Activated CD8-positive, alpha-beta memory T cell treated with anti-CD3 and anti-CD28 coated beads, Interleukin-2, amount 10 ng/mL, durations not matched to agents 7 days and 5 days (primary cell): ENCODE measurements around the gene GMNC. TPM values are rescaled to one million over a fixed set of nuclear protein-coding genes. Genes with fewer than 3 reads are reported as not detected.

ENCODE experiments used
- ATAC-seq: fragments of 150-1000 bp; cut with Tn5 transposase; one replicate; pipeline ENCODE4 v1.10.0; 2021; ENCODE audit warnings: moderate library complexity
- CTCF ChIA-PET: fragments of 350-600 bp; sonication (Branson Sonifier 250); formaldehyde crosslinking; loops from one replicate; lab custom pipeline; 2021; ENCODE audit warnings: antibody characterized with exemption; lab: Charles Lee
- DNase-seq: peaks from one replicate; pipeline ENCODE4 v3.0.0-alpha.2; 2020
- H3K27ac Mint-ChIP-seq: one replicate; pipeline ENCODE4 v1.8.0; 2021; ENCODE audit warnings: mild to moderate bottlenecking, mixed read lengths
- H3K27me3 Mint-ChIP-seq: one replicate; pipeline ENCODE4 v1.8.0; 2021; ENCODE audit warnings: mixed read lengths
- H3K36me3 Mint-ChIP-seq: one replicate; pipeline ENCODE4 v1.8.0; 2021; ENCODE audit warnings: mild to moderate bottlenecking, mixed read lengths
- H3K4me1 Mint-ChIP-seq: one replicate; pipeline ENCODE4 v1.8.0; 2021; ENCODE audit warnings: mixed read lengths
- H3K4me3 Mint-ChIP-seq: one replicate; pipeline ENCODE4 v1.8.0; 2021; ENCODE audit warnings: mild to moderate bottlenecking, moderate library complexity, mixed read lengths
- H3K9me3 Mint-ChIP-seq: one replicate; pipeline ENCODE4 v1.8.0; 2022; ENCODE audit warnings: low read depth, mixed read lengths
- total RNA-seq, 2 experiments: library from RNA; stranded (reverse); gene quantifications; one replicate each; pipeline ENCODE4 v1.2.3, GENCODE V29; 2021

The GMNC gene
- total RNA-seq, 2 experiments from 2014 or later, result not detected

- Mint-ChIP-seq H3K27ac (no peak overlapping the region), H3K36me3 (no peaks in the 10 kb centered on the region), H3K27me3 (no peaks in the 10 kb centered on the region), H3K4me1 (no peaks in the 10 kb centered on the region), H3K9me3 (peaks cover 2% of the 10 kb centered on the region), H3K4me3 (no peak overlapping the region)
- no peak for ATAC-seq
- no peak for DNase-seq
- CTCF ChIA-PET, result no interaction called here
Observed at GRCh38 chr3:190826018-190826417, 36.5 kb downstream of the GMNC start.

DNA sequence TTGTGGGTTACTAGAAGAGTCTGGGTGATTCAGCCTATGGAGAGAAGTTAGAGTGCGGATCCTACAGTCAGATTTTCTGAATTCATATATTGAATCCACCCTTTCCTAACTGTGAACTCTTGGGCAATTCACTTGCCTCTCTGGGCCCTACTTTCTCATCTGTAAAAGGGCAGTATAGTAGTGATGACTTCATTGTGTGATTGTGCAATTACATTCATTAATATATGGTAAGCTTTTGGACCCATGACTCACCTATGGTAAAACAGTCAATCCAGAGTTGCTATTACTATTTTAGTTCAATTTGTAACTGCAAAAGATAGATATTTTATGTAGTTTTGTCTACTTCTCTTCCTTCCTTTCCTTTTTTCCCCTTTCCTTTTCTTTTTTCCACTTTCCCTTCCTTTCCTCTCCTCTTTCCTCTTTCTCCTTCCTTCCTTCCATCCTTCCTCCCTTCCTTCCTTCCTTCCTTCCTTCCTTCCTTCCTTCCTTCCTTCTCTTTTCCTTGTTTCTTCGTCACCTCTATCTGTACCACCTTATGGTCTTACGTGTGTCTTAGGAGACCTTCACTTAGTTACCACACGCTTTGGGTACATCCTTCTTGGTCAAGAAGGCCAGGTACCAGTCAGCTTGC is 37.0 kb downstream of the GMNC start:
- H3K4me3 Mint-ChIP-seq, result no peak overlapping the region
- DNase-seq, result no peak
- no peaks in the 10 kb centered on the region for H3K4me1 Mint-ChIP-seq
- CTCF ChIA-PET, result no interaction called here
- no peak overlapping the region for H3K27ac Mint-ChIP-seq
- peaks cover 2% of the 10 kb centered on the region for H3K9me3 Mint-ChIP-seq
- H3K27me3 Mint-ChIP-seq, result no peaks in the 10 kb centered on the region
- no peaks in the 10 kb centered on the region for H3K36me3 Mint-ChIP-seq
- ATAC-seq, result no peak

DNA sequence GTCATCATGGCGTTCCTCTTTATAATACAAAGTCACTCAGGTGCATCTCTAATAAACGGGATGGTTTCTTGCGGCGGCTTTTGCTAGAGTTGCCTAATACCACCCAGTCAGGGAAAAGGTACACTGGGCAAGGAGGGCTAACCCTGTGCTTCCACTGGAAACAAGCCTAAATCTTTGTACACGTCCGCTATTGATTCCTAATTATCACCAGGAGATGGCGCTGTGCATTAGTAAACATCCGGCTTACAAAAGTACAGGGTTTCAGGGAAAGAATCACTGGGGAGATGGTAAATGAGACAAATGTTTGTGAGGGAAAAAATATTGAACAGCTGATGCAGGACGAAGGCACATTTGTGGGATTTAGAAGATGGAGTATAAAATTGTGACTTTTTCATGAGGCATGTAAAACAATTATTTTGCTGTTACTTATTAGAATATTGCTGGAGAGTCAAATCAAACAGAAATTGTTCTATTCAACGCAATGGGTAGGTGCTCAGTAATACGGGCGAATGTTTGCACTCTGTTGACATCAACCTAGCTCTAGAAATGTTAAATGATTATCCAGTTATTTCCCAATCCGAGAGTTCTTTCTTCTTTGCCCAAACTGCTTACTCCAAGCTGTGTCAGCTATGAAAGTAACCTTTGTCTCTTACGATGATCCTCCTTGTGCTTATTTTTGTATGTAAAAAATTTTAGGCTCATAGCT is 50.6 kb downstream of the GMNC start:
- no peak overlapping the region for H3K27ac Mint-ChIP-seq
- no peak overlapping the region for H3K4me3 Mint-ChIP-seq
- H3K9me3 Mint-ChIP-seq, result no peaks in the 10 kb centered on the region
- no peak for DNase-seq
- no peak for ATAC-seq
- no peaks in the 10 kb centered on the region for H3K4me1 Mint-ChIP-seq
- H3K27me3 Mint-ChIP-seq, result no peaks in the 10 kb centered on the region
- CTCF ChIA-PET, result interaction anchor here (0.8 kb wide), 1 partner anchor 73 kb away, joined by 3 read pairs; no protein-coding TSS in a partner anchor
- H3K36me3 Mint-ChIP-seq, result no peaks in the 10 kb centered on the region

DNA sequence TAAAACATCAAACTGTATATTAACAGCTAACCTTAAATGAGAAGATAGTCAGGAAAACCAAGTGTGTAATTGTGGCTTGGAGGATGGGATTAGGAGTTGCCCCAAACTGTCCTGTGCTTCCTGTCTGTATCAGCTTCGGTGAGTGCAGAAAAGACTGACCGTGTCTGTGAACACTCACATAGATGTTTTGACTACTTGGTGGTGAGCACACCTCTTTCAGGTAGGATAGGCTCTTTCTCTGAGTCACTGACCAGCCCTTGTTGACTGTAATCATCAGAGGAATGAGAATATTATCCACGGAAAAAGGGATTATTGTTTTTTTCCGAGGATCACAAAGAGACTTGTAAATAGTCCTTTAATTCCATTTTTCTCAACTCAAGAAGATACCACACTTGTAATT is 51.5 kb downstream of the GMNC start:
- Mint-ChIP-seq H3K4me3 (no peak overlapping the region), H3K4me1 (no peaks in the 10 kb centered on the region), H3K36me3 (no peaks in the 10 kb centered on the region), H3K27me3 (no peaks in the 10 kb centered on the region), H3K27ac (no peak overlapping the region), H3K9me3 (no peaks in the 10 kb centered on the region)
- CTCF ChIA-PET, result interaction anchor here (0.8 kb wide), 1 partner anchor 74 kb away, joined by 3 read pairs; no protein-coding TSS in a partner anchor
- DNase-seq (no peak), ATAC-seq (no peak)

DNA sequence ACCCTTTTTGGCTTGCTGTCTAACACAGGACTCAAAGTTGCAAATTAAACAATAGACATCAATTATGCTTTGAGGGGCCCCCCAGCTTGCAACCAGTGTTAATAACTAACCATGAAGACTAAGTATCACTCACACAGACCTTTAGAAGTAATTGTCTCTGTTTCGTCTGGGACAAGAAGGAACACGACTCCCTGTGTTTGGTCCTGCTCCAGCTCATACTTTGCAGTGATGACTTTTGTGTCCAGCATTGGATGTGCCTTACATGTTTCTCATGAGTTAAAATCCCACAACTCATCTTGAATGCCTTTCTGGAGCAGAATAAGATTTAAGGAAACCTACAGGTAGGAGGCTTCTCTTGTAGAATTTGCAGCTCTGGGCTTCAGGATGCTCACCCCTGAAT is 53.1 kb downstream of the GMNC start:
- Mint-ChIP-seq H3K4me1 (no peaks in the 10 kb centered on the region), H3K9me3 (no peaks in the 10 kb centered on the region), H3K27ac (no peak overlapping the region), H3K4me3 (no peak overlapping the region), H3K27me3 (no peaks in the 10 kb centered on the region), H3K36me3 (no peaks in the 10 kb centered on the region)
- CTCF ChIA-PET, result no interaction called here
- no peak for DNase-seq
- ATAC-seq, result no peak

GRCh38 chr3:190807719-190808375 is 54.6 kb downstream of the GMNC start:
- no peak for DNase-seq
- CTCF ChIA-PET, result no interaction called here
- H3K9me3 Mint-ChIP-seq, result no peaks in the 10 kb centered on the region
- H3K36me3 Mint-ChIP-seq, result no peaks in the 10 kb centered on the region
- ATAC-seq, result no peak
- H3K4me3 Mint-ChIP-seq, result no peak overlapping the region
- no peak overlapping the region for H3K27ac Mint-ChIP-seq
- no peaks in the 10 kb centered on the region for H3K4me1 Mint-ChIP-seq
- no peaks in the 10 kb centered on the region for H3K27me3 Mint-ChIP-seq
